DMS79 treated with DMSO at 0.1 percent for 48 hours (cell line): Measurements from ENCODE around the gene OBSCN.

Experiments used
- DNase-seq: peaks from one replicate; lab custom pipeline; 2025; lab: John Stamatoyannopoulos, UW

The OBSCN gene, protein sequence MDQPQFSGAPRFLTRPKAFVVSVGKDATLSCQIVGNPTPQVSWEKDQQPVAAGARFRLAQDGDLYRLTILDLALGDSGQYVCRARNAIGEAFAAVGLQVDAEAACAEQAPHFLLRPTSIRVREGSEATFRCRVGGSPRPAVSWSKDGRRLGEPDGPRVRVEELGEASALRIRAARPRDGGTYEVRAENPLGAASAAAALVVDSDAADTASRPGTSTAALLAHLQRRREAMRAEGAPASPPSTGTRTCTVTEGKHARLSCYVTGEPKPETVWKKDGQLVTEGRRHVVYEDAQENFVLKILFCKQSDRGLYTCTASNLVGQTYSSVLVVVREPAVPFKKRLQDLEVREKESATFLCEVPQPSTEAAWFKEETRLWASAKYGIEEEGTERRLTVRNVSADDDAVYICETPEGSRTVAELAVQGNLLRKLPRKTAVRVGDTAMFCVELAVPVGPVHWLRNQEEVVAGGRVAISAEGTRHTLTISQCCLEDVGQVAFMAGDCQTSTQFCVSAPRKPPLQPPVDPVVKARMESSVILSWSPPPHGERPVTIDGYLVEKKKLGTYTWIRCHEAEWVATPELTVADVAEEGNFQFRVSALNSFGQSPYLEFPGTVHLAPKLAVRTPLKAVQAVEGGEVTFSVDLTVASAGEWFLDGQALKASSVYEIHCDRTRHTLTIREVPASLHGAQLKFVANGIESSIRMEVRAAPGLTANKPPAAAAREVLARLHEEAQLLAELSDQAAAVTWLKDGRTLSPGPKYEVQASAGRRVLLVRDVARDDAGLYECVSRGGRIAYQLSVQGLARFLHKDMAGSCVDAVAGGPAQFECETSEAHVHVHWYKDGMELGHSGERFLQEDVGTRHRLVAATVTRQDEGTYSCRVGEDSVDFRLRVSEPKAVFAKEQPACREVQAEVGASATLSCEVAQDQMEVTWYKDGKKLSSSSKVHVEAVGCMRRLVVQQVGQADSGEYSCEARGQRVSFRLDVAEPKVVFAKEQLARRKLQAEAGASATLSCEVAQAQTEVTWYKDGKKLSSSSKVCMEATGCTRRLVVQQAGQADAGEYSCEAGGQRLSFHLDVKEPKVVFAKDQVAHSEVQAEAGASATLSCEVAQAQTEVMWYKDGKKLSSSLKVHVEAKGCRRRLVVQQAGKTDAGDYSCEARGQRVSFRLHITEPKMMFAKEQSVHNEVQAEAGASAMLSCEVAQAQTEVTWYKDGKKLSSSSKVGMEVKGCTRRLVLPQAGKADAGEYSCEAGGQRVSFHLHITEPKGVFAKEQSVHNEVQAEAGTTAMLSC (N-terminal part only)

DNA sequence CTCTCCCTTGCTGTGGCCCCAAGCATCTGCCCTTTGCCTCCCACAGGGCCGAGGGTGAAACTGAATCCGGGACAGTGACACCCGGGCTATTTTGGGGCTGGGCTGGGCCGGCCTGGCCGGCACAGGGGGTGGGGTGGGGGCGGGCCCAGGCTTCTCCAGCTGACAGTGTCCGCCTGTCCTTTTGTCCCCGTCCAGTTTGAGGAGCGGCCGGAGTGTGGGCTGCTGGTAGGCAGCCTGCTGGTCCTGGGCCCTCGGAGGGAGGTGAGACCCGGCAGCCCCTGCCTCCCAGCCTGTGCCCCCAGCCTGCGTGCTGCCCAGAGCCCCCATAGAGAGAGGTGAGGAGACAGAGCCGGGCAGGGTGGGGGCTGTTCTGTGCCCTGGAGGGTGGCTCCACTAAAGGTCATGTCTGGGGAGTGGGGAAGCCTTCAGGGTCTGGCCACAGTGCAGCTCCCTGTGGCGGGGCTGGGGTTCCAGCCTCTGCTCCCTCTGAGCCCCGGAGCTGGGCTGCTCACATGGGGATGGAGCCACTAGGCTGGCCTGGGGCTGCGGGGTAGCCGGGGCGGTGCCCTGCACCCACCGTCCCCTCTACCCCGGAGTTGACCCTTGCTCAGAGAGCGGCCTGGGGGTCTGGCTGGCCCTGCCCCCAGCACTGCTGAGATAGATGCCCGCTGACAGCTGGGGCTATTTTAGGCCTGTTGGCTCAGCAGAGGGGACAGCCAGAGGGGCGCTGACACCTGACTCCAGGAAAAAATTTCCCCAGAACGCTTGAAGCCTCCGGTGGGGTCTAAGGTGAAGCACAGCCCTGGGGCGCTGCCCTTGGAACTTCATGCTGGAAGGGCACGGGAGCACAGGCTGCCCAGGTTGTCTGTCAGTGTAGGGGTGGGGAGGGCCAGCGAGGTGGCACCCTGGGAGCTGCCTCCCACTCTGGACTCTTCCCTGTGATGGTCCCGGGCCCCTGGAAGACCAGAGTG lies at the start of gene OBSCN:
OBSCN (plus strand) TSS at position 194 of the 971 bp plus-strand sequence. CDS start 3,740 bp downstream, outside the sequence.
- DNase-seq, result no peak

DNA sequence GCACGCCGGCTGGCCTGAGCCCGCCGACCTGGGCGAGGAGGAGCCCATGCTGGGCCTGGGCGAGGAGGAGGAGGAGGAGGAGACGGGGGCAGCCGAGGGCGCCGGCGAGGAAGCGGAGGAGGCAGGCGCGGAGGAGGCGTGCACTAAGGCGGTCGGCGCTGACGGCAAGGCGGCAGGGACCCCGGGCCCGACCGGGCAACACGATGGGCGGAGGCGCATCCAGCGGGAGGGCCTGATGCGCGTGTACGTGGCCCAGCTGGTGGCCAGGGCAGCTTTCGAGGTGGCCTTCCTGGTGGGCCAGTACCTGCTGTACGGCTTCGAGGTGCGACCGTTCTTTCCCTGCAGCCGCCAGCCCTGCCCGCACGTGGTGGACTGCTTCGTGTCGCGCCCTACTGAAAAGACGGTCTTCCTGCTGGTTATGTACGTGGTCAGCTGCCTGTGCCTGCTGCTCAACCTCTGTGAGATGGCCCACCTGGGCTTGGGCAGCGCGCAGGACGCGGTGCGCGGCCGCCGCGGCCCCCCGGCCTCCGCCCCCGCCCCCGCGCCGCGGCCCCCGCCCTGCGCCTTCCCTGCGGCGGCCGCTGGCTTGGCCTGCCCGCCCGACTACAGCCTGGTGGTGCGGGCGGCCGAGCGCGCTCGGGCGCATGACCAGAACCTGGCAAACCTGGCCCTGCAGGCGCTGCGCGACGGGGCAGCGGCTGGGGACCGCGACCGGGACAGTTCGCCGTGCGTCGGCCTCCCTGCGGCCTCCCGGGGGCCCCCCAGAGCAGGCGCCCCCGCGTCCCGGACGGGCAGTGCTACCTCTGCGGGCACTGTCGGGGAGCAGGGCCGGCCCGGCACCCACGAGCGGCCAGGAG lies 49.5 kb upstream of the OBSCN start:
- DNase-seq, result no peak

DNA sequence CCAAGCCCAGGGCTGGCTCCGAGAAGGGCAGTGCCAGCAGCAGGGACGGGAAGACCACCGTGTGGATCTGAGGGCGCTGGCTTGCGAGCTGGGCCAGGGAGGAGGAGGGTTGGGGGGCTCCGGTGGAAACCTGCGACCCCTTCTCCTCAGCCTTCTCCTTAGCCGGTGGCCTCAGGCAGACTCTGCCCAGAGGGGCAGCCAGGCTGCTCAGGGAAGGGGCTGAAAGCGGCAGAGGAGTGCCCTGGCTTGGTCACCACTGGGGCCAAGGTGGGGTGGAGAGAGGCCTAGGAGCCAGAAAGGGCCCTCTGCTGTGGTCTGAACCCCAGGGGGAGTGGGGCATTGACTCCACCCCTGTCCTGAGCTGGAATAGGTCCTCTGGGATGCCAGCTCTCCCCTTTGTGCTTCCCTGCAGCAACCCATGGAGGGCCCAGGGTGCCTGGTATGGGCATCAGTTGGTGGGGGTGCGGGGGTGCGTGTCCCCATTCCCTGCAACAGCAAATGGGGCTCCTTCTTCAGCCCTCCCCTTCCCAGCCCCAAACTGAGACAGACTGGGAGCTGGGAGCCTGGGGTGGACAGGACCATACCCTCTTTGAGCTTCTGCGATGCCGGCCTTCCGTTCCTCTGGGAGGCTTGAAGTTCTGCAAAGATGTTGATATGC lies 48.7 kb upstream of the OBSCN start:
- DNase-seq, result no peak

DNA sequence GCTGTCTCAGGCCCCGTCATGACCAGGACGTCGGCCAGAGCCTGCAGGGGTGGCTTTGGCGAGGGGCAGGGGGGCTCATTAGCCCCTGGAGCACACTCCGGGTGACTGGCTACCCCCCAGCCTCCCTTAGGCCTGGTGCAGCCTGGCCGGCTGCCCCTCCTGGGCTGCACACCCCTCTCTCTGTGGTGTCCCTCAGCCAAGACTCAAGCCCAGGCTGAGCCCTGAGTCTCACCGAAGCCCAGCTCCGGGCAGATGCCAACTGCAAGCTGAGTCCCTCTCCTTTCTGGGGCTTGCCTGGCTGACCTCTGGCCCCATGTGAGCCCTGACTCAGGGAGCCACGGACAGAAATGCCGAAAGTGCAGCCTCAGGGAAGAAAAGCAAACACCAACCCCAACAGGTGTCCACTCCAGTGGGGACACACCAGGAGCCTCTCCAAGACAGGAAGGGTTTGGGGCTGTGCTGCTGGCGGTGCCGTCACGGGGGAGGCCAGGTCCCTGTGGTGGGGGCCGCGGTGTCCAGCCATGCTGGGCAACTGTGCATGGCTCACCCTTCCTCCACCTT lies 47.6 kb upstream of the OBSCN start:
- no peak for DNase-seq

DNA sequence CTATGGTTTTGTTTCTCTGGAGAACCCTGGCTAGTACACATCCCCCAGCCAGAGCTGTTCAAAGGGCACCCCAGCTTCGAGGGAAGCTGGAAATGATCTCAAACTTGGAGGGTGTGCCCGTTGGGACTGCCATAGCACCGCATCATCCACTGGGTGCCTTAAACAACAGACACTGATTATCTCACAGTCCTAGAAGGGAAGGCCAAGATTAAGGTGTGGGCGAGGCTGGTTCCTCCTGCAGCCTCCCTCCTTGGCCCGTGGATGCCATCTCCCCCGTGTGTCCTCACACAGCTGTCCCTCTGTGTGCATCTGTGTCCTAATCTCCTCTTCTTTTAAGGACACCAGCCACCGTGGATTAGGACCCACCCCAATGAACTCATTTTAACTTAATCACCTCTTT lies 46.5 kb upstream of the OBSCN start:
- DNase-seq, result no peak

DNA sequence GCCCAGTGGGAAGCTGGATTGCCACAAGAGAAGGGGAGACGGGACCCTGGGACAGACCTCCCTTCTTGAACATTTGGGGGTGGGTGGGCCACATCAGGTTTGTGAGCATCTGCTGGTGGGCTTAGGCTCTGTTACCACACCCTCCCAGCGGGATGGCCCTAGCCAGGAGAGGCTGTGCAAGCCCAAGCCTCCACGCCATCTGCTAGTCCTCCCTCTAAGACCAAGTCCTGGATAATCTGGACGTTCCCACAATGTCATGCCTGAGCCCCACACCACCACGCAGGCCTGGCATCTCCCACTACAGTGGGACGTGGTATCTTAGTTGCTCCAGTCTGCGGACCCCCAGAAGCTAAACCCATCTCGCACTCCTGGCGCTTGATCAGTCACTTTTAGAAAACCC lies 46.0 kb upstream of the OBSCN start:
- DNase-seq, result no peak

DNA sequence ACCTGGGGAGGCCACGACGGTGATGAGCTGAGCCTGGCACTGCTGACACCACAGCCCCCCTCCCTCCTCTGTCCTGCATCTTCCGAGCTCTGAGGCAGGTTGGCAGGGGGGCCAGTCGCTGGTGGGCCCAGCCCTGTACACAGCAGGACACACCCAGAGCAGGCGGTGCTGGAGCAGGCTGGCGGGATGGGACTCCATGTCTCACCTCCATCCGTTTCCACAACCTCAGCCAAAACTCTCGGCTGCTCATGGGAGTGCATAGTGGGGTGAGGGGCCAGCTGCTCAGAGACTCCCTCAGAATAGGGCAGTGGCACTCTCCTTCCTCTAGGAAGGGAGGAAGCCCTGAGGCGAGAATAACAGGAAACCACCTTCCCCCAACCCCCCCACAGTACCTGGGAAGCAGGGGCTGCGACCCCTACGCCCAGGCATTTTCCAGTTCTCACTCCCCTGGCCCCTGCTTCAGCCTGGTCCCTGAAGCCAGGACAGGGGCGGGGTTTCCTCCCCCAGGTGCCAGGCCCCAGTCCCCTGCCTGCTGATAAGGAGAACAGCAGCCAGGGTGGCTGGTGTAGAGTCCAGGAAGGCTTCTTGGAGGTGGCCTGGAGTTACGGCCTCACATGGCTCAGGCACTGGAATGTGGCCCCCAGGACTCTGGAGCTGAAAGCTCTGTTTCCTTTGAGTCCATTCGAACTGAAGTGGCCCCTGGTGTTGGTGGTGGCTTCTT lies 45.4 kb upstream of the OBSCN start:
- no peak for DNase-seq

DNA sequence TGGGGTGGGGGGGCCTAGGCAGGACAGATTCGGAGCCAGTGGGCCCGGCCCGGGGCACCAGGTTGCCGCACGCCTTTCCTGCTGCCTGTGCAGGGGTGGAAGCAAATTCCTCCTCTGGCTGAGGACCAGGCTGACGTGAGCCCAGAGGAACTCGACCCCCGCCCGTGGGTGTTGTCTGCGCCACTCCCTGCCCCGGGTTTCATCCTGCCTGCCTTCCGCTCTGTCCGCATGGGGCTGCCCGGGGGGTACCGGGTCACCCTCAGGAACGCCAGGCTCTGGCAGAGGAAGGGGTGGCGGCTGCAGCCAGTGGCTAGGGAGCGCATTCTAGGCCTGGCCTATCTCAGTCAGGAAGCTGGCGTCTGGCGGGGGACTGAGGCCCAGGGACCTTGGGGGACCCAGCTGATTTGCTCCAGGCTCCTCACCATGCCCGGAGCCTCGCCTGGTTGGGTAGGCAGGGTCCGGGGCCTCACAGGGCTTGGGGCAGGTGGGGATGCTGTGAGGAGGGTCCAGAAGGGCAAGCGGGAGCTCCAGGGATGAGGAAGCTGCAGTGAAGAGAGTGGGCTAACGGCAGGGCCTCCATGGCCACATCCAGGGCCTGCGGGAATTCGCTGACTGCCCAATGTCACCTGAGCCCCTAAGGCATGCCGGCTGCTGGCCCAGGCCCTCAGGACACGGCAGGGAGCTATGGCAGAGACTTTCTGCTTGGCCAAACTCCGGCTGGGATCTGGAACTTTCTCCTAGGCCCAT lies 44.7 kb upstream of the OBSCN start:
- no peak for DNase-seq

DNA sequence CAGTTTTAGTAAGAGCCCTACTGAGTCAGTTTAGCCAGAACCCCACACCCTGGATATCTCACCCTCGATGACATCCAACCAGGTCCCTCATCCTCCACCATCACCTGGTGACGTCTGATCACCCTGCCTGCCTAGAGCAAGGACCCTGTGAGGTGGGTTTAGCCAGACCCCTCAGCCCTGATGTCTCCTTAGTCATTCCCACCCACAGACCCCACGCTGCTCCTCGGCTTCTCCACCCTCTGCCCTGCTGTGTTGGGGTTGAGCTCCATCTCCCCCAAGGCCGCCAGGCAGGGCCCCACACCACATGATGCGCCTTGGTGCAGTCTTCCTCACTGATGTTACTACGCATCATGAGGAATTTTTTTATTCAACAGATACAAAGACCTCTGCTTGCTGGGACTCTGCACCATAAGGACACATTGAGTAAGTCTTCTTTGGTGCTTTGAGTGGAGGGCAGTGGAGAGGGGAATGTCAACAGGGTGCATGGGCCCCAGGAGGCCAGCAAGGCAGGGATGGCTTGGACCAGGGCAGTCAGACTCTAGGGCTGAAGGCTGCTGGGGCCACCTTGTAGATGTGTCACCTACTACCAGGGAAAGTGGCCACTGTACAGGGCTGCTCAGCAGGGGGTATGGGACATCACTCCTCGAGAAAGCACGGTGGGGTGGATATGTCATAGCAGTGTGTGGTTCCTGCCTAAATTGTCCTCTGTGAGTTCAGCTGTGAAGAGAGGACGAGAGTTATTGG lies 43.9 kb upstream of the OBSCN start:
- no peak for DNase-seq

DNA sequence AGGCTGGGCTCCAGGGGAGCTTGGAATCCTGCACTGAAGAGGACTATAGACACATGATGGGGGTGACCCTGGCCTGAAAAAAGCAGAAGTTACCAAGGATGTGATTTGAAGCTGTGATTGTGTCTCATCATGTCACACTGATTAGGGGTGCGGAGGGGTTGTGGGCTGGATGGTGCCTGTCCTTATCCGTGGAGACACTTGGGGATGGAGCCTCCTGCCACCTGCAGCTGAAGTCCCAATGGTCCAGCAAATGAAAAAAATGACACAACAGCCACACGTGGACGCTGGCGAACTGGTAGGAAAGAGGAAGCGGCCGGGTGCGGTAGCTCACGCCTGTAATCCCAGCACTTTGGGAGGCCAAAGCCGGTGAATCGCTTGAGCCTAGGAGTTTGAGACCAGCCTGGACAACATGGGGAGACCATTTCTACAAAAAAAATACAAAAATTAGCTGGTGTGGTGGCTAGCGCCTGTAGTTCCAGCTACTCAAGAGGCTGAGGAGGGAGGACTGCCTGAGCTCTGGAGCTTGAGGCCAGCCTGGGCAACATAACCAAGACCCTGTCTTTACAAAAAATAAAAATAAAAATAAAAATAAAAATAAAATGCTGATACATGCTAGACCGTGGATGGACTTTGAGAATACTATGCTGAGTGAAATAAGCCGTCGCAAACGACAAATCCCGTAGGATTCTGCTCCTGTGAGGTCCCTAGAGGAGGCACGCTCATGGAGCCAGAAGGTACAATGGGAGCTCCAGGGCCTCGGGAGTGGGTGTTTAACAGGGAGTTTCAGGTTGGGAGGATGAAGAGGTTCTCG lies 43.1 kb upstream of the OBSCN start:
- no peak for DNase-seq

DNA sequence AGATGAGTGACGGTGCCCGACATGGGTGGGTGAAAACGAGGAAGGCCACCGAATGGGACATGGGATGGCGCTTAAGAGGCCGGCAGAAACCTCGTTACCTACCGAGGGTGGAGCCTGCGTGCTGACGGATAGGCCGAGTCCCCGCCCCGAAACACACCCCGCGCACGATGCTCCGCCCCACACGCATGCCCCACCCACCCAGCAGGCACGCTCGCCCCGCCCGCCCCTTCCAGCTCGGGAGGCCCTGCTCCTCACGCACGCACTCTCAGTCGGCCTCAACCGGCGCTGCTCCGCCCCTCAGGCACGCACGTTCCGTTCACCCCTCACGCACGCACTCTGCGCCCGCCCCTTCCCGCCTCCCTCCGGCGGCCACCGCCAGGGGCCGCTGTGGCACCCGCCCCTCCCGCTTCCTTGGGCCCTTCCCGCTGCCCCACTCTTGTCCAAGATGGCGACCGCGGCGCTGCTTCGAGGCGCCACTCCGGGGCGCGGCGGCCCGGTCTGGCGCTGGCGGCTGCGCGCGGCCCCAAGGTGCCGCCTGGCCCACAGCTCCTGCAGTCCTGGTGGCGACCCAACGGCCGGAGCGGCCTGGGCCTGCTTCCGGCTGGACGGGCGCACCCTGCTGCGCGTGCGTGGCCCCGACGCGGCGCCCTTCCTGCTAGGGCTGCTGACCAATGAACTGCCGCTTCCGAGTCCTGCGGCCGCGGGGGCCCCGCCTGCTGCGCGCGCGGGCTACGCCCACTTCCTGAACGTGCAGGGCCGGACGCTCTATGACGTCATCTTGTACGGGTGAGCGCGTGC lies 42.3 kb upstream of the OBSCN start, which contains the start of gene IBA57:
IBA57 (plus strand) TSS at position 433 of the 798 bp plus-strand sequence; CDS start at position 446, 13 bp downstream.
- peak; percentile 96 for DNase-seq

DNA sequence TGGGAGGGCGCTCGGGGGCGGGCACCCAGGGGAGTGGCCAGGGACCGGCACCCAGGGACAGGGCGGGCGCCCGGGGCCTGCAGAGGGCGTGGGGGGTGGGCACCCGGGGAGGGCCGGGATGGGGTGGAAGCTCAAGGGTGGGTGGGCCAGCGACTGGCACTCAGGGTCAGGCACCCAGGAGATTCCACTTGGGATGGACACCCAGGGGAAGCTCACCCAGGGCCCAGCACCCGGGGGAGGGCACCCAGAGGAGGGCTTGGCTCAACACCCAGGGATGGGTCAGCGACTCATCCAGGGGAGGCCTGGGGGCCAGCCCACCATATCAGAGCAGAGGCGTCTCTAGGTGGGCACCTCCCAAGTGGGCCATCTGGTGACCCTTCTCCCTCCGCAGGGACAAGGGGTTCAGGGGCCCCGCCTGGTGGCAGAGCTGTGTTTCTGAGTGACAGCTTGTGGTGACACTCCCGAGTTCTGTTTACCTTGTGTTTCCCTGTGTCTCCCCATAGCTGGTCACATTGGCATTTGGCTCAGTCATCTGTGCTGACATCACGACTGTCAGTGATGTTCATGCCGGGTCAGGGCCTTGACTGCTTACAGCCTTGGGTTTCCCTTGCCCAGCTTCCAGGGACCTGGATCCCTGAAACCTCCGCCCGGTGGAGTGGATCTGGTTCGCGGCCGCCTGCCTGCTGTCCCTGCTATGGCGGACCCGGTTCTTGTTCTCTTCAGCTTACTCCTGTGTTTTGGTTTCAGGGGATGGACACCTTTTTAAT lies 41.5 kb upstream of the OBSCN start:
- DNase-seq, result no peak

DNA sequence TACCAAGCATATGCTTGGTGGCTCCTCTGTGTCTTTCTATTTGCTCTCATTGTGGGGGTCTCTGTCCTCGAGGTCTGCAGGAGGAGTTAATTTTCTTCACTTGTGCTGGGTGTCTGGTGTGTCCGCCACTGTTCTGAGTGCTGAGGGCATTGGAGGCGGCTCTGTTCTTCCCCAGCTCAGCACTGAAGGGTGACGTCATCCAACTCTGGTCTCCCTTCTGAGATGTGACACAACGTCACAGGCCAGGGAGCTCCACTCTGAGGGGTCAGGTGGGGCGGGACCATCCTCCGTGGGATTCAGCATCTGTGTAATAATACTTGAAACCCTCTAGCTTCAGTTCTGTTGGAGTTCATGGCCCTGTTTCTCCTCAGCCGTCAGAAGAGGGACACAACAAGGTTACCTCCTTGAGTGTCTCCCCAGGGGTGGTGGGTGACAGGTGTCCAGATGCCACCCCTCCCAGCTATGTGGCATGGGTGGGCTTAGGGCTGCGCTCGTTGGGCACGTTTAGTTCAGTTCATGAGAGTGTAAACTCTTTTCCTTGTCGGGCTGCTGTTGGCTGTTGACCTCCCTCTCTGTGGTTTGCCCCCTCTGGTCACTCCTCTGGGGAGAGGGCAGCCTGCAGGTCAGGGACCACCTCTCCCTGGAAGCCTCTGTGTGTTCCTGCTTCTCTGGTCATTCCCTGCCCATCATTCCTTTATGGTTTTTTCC lies 39.1 kb upstream of the OBSCN start:
- no peak for DNase-seq

DNA sequence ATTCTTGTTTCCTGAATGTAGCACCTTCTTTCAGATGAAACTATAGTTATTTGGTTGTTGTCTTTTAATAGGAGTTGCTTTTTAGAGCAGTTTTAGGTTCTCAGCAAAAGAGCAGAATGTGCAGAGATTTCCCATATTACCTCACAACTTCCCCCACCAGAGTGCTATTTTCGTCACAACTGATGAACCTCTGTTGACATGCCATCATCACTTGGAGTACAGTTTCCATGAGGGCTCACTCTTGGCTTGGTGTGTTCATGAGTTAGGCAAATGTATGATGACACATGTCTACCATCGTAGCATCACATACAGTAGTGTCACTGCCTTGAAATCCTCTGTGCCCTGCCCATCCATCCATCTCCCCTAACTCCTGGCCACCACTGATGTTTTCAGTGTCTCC lies 38.5 kb upstream of the OBSCN start:
- no peak for DNase-seq
